IMR-90 (cell line): ENCODE data around the gene ZNF280B. TPM values are rescaled to one million over a fixed set of nuclear protein-coding genes. Genes with fewer than 3 reads are reported as not detected.

Source experiments
- ATAC-seq: fragments of 200-7000 bp; cut with Tn5 transposase; 2 replicates; pipeline ENCODE4 v1.9.1; 2020; ENCODE audit warnings: low read depth, mild to moderate bottlenecking, moderate library complexity
- BruUV-seq: library from RNA; stranded (reverse); fragments of 400-500 nt; replicated peaks from 2 replicates; lab custom pipeline; 2021; lab: Mats Ljungman, UMichigan
- CTCF ChIA-PET: fragments of 300-600 bp; formaldehyde crosslinking; extraction: SDS; loops from one replicate; lab custom pipeline; 2021; ENCODE audit warnings: antibody characterized with exemption; lab: Yijun Ruan, JAX
- POLR2A ChIA-PET: fragments of 300-600 bp; sonication (Branson Sonifier 250); formaldehyde crosslinking; loops from one replicate; lab custom pipeline; 2022; ENCODE audit warnings: antibody characterized with exemption; ENCODE audit not compliant: unreplicated experiment; lab: Charles Lee
- DNase-seq: peaks from one replicate; pipeline ENCODE4 v3.0.0; 2013
- H2AFZ ChIP-seq: replicated peaks from 2 replicates; pipeline ENCODE3; 2013; ENCODE audit warnings: low read length, mild to moderate bottlenecking; ENCODE audit not compliant: poor library complexity
- H2AK5ac ChIP-seq: 2 replicates; pipeline ENCODE4 v1.6.1; 2013; ENCODE audit warnings: low read depth, low read length, inconsistent platforms
- H2AK9ac ChIP-seq: replicated peaks from 2 replicates; pipeline ENCODE3; 2013; ENCODE audit warnings: mild to moderate bottlenecking, low read depth, low read length, moderate library complexity; ENCODE audit not compliant: poor library complexity
- H2BK120ac ChIP-seq: 2 replicates; pipeline ENCODE4 v1.6.1; 2013; ENCODE audit warnings: low read depth, low read length, inconsistent platforms
- H2BK15ac ChIP-seq: 3 replicates; pipeline ENCODE4 v1.6.1; 2013; ENCODE audit warnings: low read depth, low read length, inconsistent platforms
- H2BK20ac ChIP-seq: 2 replicates; pipeline ENCODE4 v1.6.1; 2013; ENCODE audit warnings: low read depth, mild to moderate bottlenecking, inconsistent platforms, low read length, moderate library complexity
- H2BK5ac ChIP-seq: 2 replicates; pipeline ENCODE4 v1.6.1; 2013; ENCODE audit warnings: mild to moderate bottlenecking, low read depth, low read length, inconsistent platforms; ENCODE audit not compliant: poor library complexity, severe bottlenecking
- H3K14ac ChIP-seq: replicated peaks from 2 replicates; pipeline ENCODE4 v1.6.1; 2013; ENCODE audit warnings: low read depth, low read length, inconsistent platforms
- H3K18ac ChIP-seq: 2 replicates; pipeline ENCODE4 v1.6.1; 2013; ENCODE audit warnings: low read depth, low read length, control low read depth
- H3K23ac ChIP-seq: 2 replicates; pipeline ENCODE4 v1.6.1; 2013; ENCODE audit warnings: low read depth, low read length, inconsistent platforms
- H3K27ac ChIP-seq: 2 replicates; pipeline ENCODE4 v1.5.1; 2013; ENCODE audit warnings: mild to moderate bottlenecking, control low read depth, low read length; ENCODE audit not compliant: insufficient read depth
- H3K27me3 ChIP-seq: 2 replicates; pipeline ENCODE4 v1.6.1; 2013; ENCODE audit warnings: low read length; ENCODE audit not compliant: control insufficient read depth, insufficient read depth
- H3K36me3 ChIP-seq: 2 replicates; pipeline ENCODE4 v1.6.1; 2013; ENCODE audit warnings: low read length, mixed read lengths; ENCODE audit not compliant: control insufficient read depth, insufficient read depth
- H3K4ac ChIP-seq: 2 replicates; pipeline ENCODE4 v1.6.1; 2013; ENCODE audit warnings: low read depth, low read length, inconsistent platforms
- H3K4me1 ChIP-seq: 2 replicates; pipeline ENCODE4 v1.6.1; 2013; ENCODE audit warnings: low read length, mixed read lengths; ENCODE audit not compliant: control insufficient read depth, insufficient read depth
- H3K4me2 ChIP-seq: 2 replicates; pipeline ENCODE4 v1.6.1; 2013; ENCODE audit warnings: low read depth, mild to moderate bottlenecking, control low read depth, low read length, moderate library complexity
- H3K4me3 ChIP-seq: 2 replicates; pipeline ENCODE4 v1.5.1; 2013; ENCODE audit warnings: low read depth, mild to moderate bottlenecking, control low read depth, low read length, moderate library complexity; ENCODE audit not compliant: insufficient read depth
- H3K56ac ChIP-seq: 2 replicates; pipeline ENCODE4 v1.6.1; 2013; ENCODE audit warnings: low read length, inconsistent platforms; ENCODE audit not compliant: insufficient read depth; ENCODE audit errors: extremely low read depth
- H3K79me1 ChIP-seq, 2 experiments: 2 replicates each; pipeline ENCODE4 v1.6.1; 2013; ENCODE audit warnings: low read length in 2 of 2, inconsistent platforms in 1 of 2, low read depth in 1 of 2
- H3K9ac ChIP-seq: 2 replicates; pipeline ENCODE4 v1.6.1; 2013; ENCODE audit warnings: low read depth, low read length, control low read depth
- H3K9me1 ChIP-seq: 2 replicates; pipeline ENCODE4 v1.6.1; 2013; ENCODE audit warnings: low read length, inconsistent platforms; ENCODE audit not compliant: insufficient read depth
- H3K9me3 ChIP-seq: 2 replicates; pipeline ENCODE4 v1.6.1; 2013; ENCODE audit warnings: low read length; ENCODE audit not compliant: control insufficient read depth, insufficient read depth
- H4K20me1 ChIP-seq: 2 replicates; pipeline ENCODE4 v1.6.1; 2013; ENCODE audit warnings: low read length, inconsistent platforms; ENCODE audit not compliant: insufficient read depth
- H4K5ac ChIP-seq: 2 replicates; pipeline ENCODE4 v1.6.1; 2013; ENCODE audit warnings: mild to moderate bottlenecking, low read depth, low read length, control low read depth
- H4K8ac ChIP-seq, 2 experiments: 2 replicates each; pipeline ENCODE4 v1.6.1; 2013; ENCODE audit warnings: low read depth in 2 of 2, low read length in 2 of 2, control low read depth in 1 of 2, inconsistent platforms in 1 of 2
- H4K91ac ChIP-seq: 2 replicates; pipeline ENCODE4 v1.6.1; 2013; ENCODE audit warnings: low read depth, low read length, inconsistent platforms; ENCODE audit not compliant: insufficient read depth
- CEBPB ChIP-seq: IDR thresholded peaks from 2 replicates; pipeline ENCODE4 v1.6.1; 2012; ENCODE audit warnings: low read depth, low read length, improper control_type of control experiment
- CHD1 ChIP-seq: IDR thresholded peaks from 2 replicates; pipeline ENCODE4 v1.6.1; 2012; ENCODE audit warnings: low read depth, low read length, improper control_type of control experiment
- MAZ ChIP-seq: IDR thresholded peaks from 2 replicates; pipeline ENCODE4 v1.6.1; 2012; ENCODE audit warnings: low read depth, mild to moderate bottlenecking, low read length, improper control_type of control experiment, moderate library complexity, borderline replicate concordance
- WGBS, 2 experiments: methylation state at CpG; one replicate each; pipeline versions ENCODE4 v1.1.5 to v1.1.7; 2013; ENCODE audit warnings: missing lambda C conversion rate in 2 of 2; ENCODE audit not compliant: insufficient read length in 1 of 2; ENCODE audit errors: extremely low coverage in 2 of 2; 5-methylcytosine and 5-hydroxymethylcytosine counted together
- dilution Hi-C: fragments of 300-500 bp; cut with HindIII; formaldehyde crosslinking; loops from one replicate; pipeline ENCODE4 v1.14.3; 2018; ENCODE audit warnings: low sequenced_read_pairs; ENCODE audit not compliant: unreplicated experiment
- in situ Hi-C: fragments of 300-500 bp; cut with MboI; formaldehyde crosslinking; loops from 3 replicates; pipeline ENCODE4 v1.14.3; 2019; ENCODE audit warnings: low sequenced_read_pairs, inconsistent platforms, mixed read lengths
- intact Hi-C: fragments of 100-400 bp; cut with micrococcal nuclease; formaldehyde crosslinking; loops from 2 replicates; pipeline ENCODE4 v1.10.0; 2022
- polyA plus RNA-seq, 3 experiments: library from polyadenylated mRNA; depleted of rRNA; stranded (reverse); fragments of >200 nt; gene quantifications; 2 replicates each; pipeline ENCODE4 v1.2.3, GENCODE V29; 2012; ENCODE audit warnings: low replicate concordance in 1 of 3
- total RNA-seq: library from RNA; depleted of rRNA; stranded (reverse); fragments of >200 nt; gene quantifications from 2 replicates; pipeline ENCODE4 v1.2.3, GENCODE V29; 2012

The ZNF280B gene
- total and polyA plus RNA-seq, 2 of the 4 experiments (the other 2 are of a cell fraction) = 0.65 to 1.4 TPM

GRCh38 chr22:22479999-22480532 lies 28.5 kb downstream of the ZNF280B start:
- H2BK120ac ChIP-seq = no peak overlapping the region
- H4K20me1 ChIP-seq = no peaks in the 10 kb centered on the region
- no peak overlapping the region for H3K9ac ChIP-seq
- CTCF ChIA-PET = interaction anchor here (1.1 kb wide), 1 partner anchor 16 kb away, joined by 4 read pairs; no protein-coding TSS in a partner anchor
- H3K9me3 ChIP-seq = no peaks in the 10 kb centered on the region
- no peaks in the 10 kb centered on the region for H3K79me1 ChIP-seq
- no peak overlapping the region for H2BK20ac ChIP-seq
- no peak overlapping the region for H3K23ac ChIP-seq
- ATAC-seq (peak; percentile 35; the same call in 1 of the 2 replicates), DNase-seq (peak; percentile 51)
- H4K91ac ChIP-seq = no peak overlapping the region
- no peak overlapping the region for H3K4me2 ChIP-seq
- BruUV-seq = no TSS peak
- no peak overlapping the region for H2BK15ac ChIP-seq
- intact Hi-C loops = no loop called here
- dilution Hi-C loops = no loop called here
- no peak overlapping the region for H2AFZ ChIP-seq
- H3K9me1 ChIP-seq = no peaks in the 10 kb centered on the region
- no peaks in the 10 kb centered on the region for H3K36me3 ChIP-seq
- no peak overlapping the region for H3K14ac ChIP-seq
- H3K4me1 ChIP-seq = no peaks in the 10 kb centered on the region
- H3K56ac ChIP-seq = no peak overlapping the region
- in situ Hi-C loops = no loop called here
- H2AK5ac ChIP-seq = no peak overlapping the region
- TF ChIP-seq CEBPB = 0 out of 2 replicates have a peak, but pooled peaks have one; percentile 20
- no peak for TF ChIP-seq MAZ
- TF ChIP-seq CHD1 = no peak
- H3K27ac ChIP-seq = no peak overlapping the region
- no peak overlapping the region for H3K4me3 ChIP-seq
- WGBS, 2 experiments = no CpG with 5 or more reads among the region's 5 CpGs
- H3K27me3 ChIP-seq = no peaks in the 10 kb centered on the region
- no peak overlapping the region for H3K18ac ChIP-seq
- no peak overlapping the region for H4K5ac ChIP-seq
- H3K4ac ChIP-seq = no peak overlapping the region
- H4K8ac ChIP-seq = no peak overlapping the region
- H2BK5ac ChIP-seq = no peak overlapping the region
- POLR2A ChIA-PET = no interaction called here
- H2AK9ac ChIP-seq = no peak overlapping the region
